ENCODE measurements around the gene CCDC88C. TPM values are rescaled to one million over a fixed set of nuclear protein-coding genes. Genes with fewer than 3 reads are reported as not detected.

The CCDC88C gene
- total RNA-seq, 1 experiment from 2014 or later: 33.2 TPM

DNA sequence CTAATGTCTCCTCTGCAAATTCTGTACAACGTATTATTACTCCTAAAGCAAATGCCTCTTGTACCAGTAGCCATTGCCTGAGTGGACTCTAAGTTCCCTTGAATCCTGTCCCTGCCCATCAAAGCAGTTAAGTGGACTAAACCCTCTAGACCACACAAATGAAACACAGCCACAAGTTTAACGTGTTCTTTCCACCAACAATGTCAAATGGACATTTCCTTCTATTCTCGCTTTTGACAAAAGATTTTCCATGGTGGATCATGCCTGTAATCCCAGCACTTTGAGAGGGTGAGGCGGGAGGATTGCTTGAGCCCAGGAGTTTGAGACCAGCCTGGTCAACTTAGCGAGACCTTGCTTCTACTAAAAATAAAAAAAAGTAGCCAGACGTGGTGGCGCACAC lies 15.9 kb downstream of the CCDC88C start:
- no peak for DNase-seq
- TF ChIP-seq, protein P1, sequence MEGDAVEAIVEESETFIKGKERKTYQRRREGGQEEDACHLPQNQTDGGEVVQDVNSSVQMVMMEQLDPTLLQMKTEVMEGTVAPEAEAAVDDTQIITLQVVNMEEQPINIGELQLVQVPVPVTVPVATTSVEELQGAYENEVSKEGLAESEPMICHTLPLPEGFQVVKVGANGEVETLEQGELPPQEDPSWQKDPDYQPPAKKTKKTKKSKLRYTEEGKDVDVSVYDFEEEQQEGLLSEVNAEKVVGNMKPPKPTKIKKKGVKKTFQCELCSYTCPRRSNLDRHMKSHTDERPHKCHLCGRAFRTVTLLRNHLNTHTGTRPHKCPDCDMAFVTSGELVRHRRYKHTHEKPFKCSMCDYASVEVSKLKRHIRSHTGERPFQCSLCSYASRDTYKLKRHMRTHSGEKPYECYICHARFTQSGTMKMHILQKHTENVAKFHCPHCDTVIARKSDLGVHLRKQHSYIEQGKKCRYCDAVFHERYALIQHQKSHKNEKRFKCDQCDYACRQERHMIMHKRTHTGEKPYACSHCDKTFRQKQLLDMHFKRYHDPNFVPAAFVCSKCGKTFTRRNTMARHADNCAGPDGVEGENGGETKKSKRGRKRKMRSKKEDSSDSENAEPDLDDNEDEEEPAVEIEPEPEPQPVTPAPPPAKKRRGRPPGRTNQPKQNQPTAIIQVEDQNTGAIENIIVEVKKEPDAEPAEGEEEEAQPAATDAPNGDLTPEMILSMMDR (IDR thresholded peaks at IDR 0.05; ENCODE audit: unreplicated experiment): no peak
- Mint-ChIP-seq H3K4me1 (ENCODE audit: low read depth, unreplicated experiment) (peaks cover 38% of the 10 kb centered on the region), H3K27ac (ENCODE audit: unreplicated experiment) (no peak overlapping the region), H3K27me3 (ENCODE audit: unreplicated experiment) (no peaks in the 10 kb centered on the region), H3K36me3 (ENCODE audit: insufficient read depth, unreplicated experiment) (peaks cover under 1% of the 10 kb centered on the region), H3K4me3 (ENCODE audit: low read depth, unreplicated experiment) (no peak overlapping the region), H3K9me3 (ENCODE audit: low read depth, unreplicated experiment) (no peaks in the 10 kb centered on the region)
- intact Hi-C loops (cut with micrococcal nuclease; ENCODE audit: unreplicated experiment): no loop called here
- no TSS peak for BruUV-seq (replicated peaks)
- CTCF ChIA-PET: no interaction called here

GRCh38 chr14:91400696-91401095 lies 16.9 kb downstream of the CCDC88C start:
- no TSS peak for BruUV-seq (replicated peaks)

DNA sequence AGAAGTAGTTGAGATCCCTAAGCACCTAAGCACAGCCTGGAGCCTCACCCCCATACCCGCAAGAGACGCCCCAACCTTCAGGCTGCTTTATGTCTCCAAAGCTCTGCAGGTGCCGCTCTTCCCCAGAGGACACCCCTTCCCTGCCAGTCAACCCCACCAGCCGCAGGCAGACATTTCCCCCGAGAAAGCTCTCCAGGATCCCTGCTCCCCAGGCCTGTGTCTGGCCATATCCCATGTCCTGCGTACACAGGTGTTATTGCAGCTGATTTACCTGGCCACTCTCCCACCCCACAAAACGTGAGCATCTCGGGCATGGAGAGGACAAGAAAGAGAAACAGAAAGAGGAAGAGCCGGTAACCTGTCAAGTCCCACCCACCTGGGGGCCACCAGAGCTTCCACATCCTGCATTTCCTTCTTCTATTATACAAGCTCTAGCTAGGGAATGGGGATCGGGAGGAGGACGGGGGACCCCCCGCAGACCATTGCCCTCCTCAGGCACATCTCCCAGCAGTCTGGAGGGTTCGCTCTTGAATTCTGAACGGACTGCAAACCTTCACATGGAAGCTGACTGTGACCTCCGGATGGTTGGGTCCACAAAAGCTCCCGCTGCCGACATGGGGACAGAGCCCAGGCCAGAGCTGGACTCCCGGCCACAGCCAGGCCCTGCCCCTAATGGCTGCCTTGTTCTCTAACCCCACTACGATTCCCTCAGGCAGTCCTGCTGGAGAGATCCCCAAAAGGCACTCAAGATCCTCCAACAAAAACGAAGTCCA lies 17.6 kb downstream of the CCDC88C start:
- Mint-ChIP-seq H3K27ac (ENCODE audit: unreplicated experiment) (no peak overlapping the region), H3K36me3 (ENCODE audit: insufficient read depth, unreplicated experiment) (no peaks in the 10 kb centered on the region), H3K4me3 (ENCODE audit: low read depth, unreplicated experiment) (no peak overlapping the region), H3K4me1 (ENCODE audit: low read depth, unreplicated experiment) (peaks cover 42% of the 10 kb centered on the region), H3K27me3 (ENCODE audit: unreplicated experiment) (no peaks in the 10 kb centered on the region), H3K9me3 (ENCODE audit: low read depth, unreplicated experiment) (no peaks in the 10 kb centered on the region)
- intact Hi-C loops (cut with micrococcal nuclease; ENCODE audit: unreplicated experiment): no loop called here
- no TSS peak for BruUV-seq (replicated peaks)
- CTCF ChIA-PET: no interaction called here
- DNase-seq: no peak
- TF ChIP-seq, protein P1 (IDR thresholded peaks at IDR 0.05; ENCODE audit: unreplicated experiment): no peak

More at GRCh38 chr14:91400696-91401095, 16.9 kb downstream of the CCDC88C start:
- peaks cover 42% of the 10 kb centered on the region for H3K4me1 Mint-ChIP-seq (ENCODE audit: low read depth, unreplicated experiment)
- CTCF ChIA-PET: no interaction called here
- H3K4me3 Mint-ChIP-seq (ENCODE audit: low read depth, unreplicated experiment): no peak overlapping the region
- H3K27me3 Mint-ChIP-seq (ENCODE audit: unreplicated experiment): no peaks in the 10 kb centered on the region
- H3K9me3 Mint-ChIP-seq (ENCODE audit: low read depth, unreplicated experiment): no peaks in the 10 kb centered on the region
- TF ChIP-seq, protein P1 (IDR thresholded peaks at IDR 0.05; ENCODE audit: unreplicated experiment): no peak
- intact Hi-C loops (cut with micrococcal nuclease; ENCODE audit: unreplicated experiment): no loop called here
- DNase-seq: no peak
- H3K36me3 Mint-ChIP-seq (ENCODE audit: insufficient read depth, unreplicated experiment): no peaks in the 10 kb centered on the region
- no peak overlapping the region for H3K27ac Mint-ChIP-seq (ENCODE audit: unreplicated experiment)

GRCh38 chr14:91398707-91399106 lies 18.9 kb downstream of the CCDC88C start:
- Mint-ChIP-seq H3K27ac (ENCODE audit: unreplicated experiment) (no peak overlapping the region), H3K9me3 (ENCODE audit: low read depth, unreplicated experiment) (no peaks in the 10 kb centered on the region), H3K36me3 (ENCODE audit: insufficient read depth, unreplicated experiment) (no peaks in the 10 kb centered on the region), H3K27me3 (ENCODE audit: unreplicated experiment) (no peaks in the 10 kb centered on the region), H3K4me1 (ENCODE audit: low read depth, unreplicated experiment) (peaks cover 42% of the 10 kb centered on the region), H3K4me3 (ENCODE audit: low read depth, unreplicated experiment) (no peak overlapping the region)
- CTCF ChIA-PET: interaction anchor here (0.6 to 1.0 kb wide), 2 partner anchors 17 to 55 kb away, joined by 3 read pairs; no protein-coding TSS in a partner anchor
- intact Hi-C loops (cut with micrococcal nuclease; ENCODE audit: unreplicated experiment): no loop called here
- TF ChIP-seq, protein P1 (IDR thresholded peaks at IDR 0.05; ENCODE audit: unreplicated experiment): no peak
- BruUV-seq (replicated peaks): no TSS peak
- no peak for DNase-seq

Measured in Calu3 (cell line).